CD14-positive monocyte (primary cell): ENCODE measurements around the gene SPRN. TPM values are rescaled to one million over a fixed set of nuclear protein-coding genes. Genes with fewer than 3 reads are reported as not detected.

Experiments
- DNase-seq, 3 donors: peaks; one replicate each; pipeline ENCODE4 v3.0.0-alpha.2; 2011 to 2022
- H2AFZ ChIP-seq: 2 replicates; pipeline ENCODE4 v1.6.0; 2012; ENCODE audit warnings: mild to moderate bottlenecking, low read depth, low read length, inconsistent platforms; ENCODE audit not compliant: insufficient read depth, poor library complexity, severe bottlenecking
- H3K27ac ChIP-seq, 2 donors: 1 replicate in 1 of 2; 2 replicates in 1 of 2; pipeline ENCODE4 v1.5.1; 2012 to 2013; ENCODE audit warnings: low read length in 2 of 2, control low read depth in 1 of 2, inconsistent platforms in 1 of 2, low read depth in 1 of 2, mild to moderate bottlenecking in 1 of 2
- H3K27me3 ChIP-seq, 2 donors: one replicate each; pipeline versions ENCODE4 v1.6.0 to v1.6.1; 2011 to 2013; ENCODE audit warnings: low read length in 2 of 2; ENCODE audit not compliant: control insufficient read depth in 2 of 2, insufficient read depth in 2 of 2
- H3K36me3 ChIP-seq, 2 donors: replicated peaks in 1 of 2; 1 replicate in 1 of 2; 2 replicates in 1 of 2; pipeline versions ENCODE4 v1.5.1 to v1.6.1; 2012 to 2013; ENCODE audit warnings: low read length in 2 of 2, control low read depth in 1 of 2, inconsistent platforms in 1 of 2, mild to moderate bottlenecking in 1 of 2; ENCODE audit not compliant: insufficient read depth in 2 of 2, control insufficient read depth in 1 of 2
- H3K4me1 ChIP-seq, 2 donors: 1 replicate in 1 of 2; 2 replicates in 1 of 2; pipeline versions ENCODE4 v1.5.1 to v1.6.1; 2012 to 2013; ENCODE audit warnings: low read length in 2 of 2, control low read depth in 1 of 2, inconsistent platforms in 1 of 2, mild to moderate bottlenecking in 1 of 2, moderate library complexity in 1 of 2; ENCODE audit not compliant: insufficient read depth in 2 of 2, control insufficient read depth in 1 of 2
- H3K4me2 ChIP-seq: replicated peaks from 2 replicates; pipeline ENCODE3; 2012; ENCODE audit warnings: low read length, moderate library complexity, mild to moderate bottlenecking; ENCODE audit not compliant: poor library complexity, severe bottlenecking; ENCODE audit errors: extremely low read depth
- H3K4me3 ChIP-seq, 3 experiments: fragments of 200-600 bp in 1 of 3; sonication (generic) in 1 of 3; replicated peaks in 1 of 3; 1 replicate in 2 of 3; 2 replicates in 1 of 3; pipeline ENCODE4 v1.5.1; 2011 to 2013; ENCODE audit warnings: low read length in 3 of 3, mild to moderate bottlenecking in 3 of 3, control low read depth in 2 of 3, low read depth in 2 of 3, inconsistent platforms in 1 of 3, moderate library complexity in 1 of 3
- H3K79me2 ChIP-seq: 2 replicates; pipeline ENCODE4 v1.6.0; 2012; ENCODE audit warnings: mild to moderate bottlenecking, control low read depth, inconsistent platforms, low read length, moderate library complexity; ENCODE audit not compliant: insufficient read depth
- H3K9ac ChIP-seq: 2 replicates; pipeline ENCODE4 v1.6.0; 2017; ENCODE audit warnings: low read length, mild to moderate bottlenecking; ENCODE audit not compliant: insufficient read depth, poor library complexity, severe bottlenecking
- H3K9me3 ChIP-seq, 2 donors: replicated peaks in 1 of 2; 1 replicate in 1 of 2; 2 replicates in 1 of 2; pipeline versions ENCODE4 v1.5.1 to v1.6.1; 2012 to 2013; ENCODE audit warnings: low read length in 2 of 2, control low read depth in 1 of 2; ENCODE audit not compliant: control insufficient read depth in 1 of 2, insufficient read depth in 1 of 2
- H4K20me1 ChIP-seq: 2 replicates; pipeline ENCODE4 v1.6.0; 2012; ENCODE audit warnings: mild to moderate bottlenecking, low read length, control low read depth, moderate library complexity; ENCODE audit not compliant: insufficient read depth
- H3K27ac Mint-ChIP-seq, 7 donors: one replicate each; pipeline ENCODE4 v1.8.0; 2020; ENCODE audit warnings: mild to moderate bottlenecking in 7 of 7, mixed read lengths in 7 of 7, moderate library complexity in 6 of 7, inconsistent platforms in 2 of 7
- H3K27me3 Mint-ChIP-seq, 3 donors: one replicate each; pipeline ENCODE4 v1.8.0; 2021 to 2022; ENCODE audit warnings: low read depth in 3 of 3, mild to moderate bottlenecking in 3 of 3, mixed read lengths in 3 of 3, moderate library complexity in 3 of 3, inconsistent platforms in 1 of 3
- H3K36me3 Mint-ChIP-seq, 2 donors: one replicate each; pipeline ENCODE4 v1.8.0; 2020; ENCODE audit warnings: mixed read lengths in 2 of 2, inconsistent platforms in 1 of 2, mild to moderate bottlenecking in 1 of 2
- H3K4me1 Mint-ChIP-seq: one replicate; pipeline ENCODE4 v1.8.0; 2020; ENCODE audit warnings: mild to moderate bottlenecking, mixed read lengths
- H3K4me3 Mint-ChIP-seq, 2 donors: one replicate each; pipeline ENCODE4 v1.8.0; 2020; ENCODE audit warnings: mild to moderate bottlenecking in 2 of 2, mixed read lengths in 2 of 2, moderate library complexity in 1 of 2
- H3K9me3 Mint-ChIP-seq, 7 donors: one replicate each; pipeline ENCODE4 v1.8.0; 2020 to 2022; ENCODE audit warnings: mixed read lengths in 7 of 7, mild to moderate bottlenecking in 6 of 7, moderate library complexity in 6 of 7, inconsistent platforms in 2 of 7
- WGBS: methylation state at CpG from one replicate; pipeline ENCODE4 v1.1.5; 2013; ENCODE audit warnings: missing lambda C conversion rate; ENCODE audit not compliant: insufficient coverage; 5-methylcytosine and 5-hydroxymethylcytosine counted together
- intact Hi-C, 2 donors: fragments of 100-400 bp; cut with micrococcal nuclease; formaldehyde crosslinking; loops; one replicate each; pipeline versions ENCODE4 v1.15.0 to v1.15.1; 2023
- polyA plus RNA-seq, 3 donors: library from polyadenylated mRNA; depleted of rRNA in 1 of 3; unstranded in 2 of 3; stranded (reverse) in 1 of 3; fragments of 300-500 nt in 2 of 3; fragments of >200 nt in 1 of 3; fragmentation: Illumina TruSeq in 2 of 3; gene quantifications; 1 replicate in 2 of 3; 2 replicates in 1 of 3; pipeline ENCODE4 v1.2.3, GENCODE V29; 2012 to 2021
- TF ChIP-seq, protein P1 (sequence below): fragments of 200-600 bp; IDR thresholded peaks from one replicate; pipeline ENCODE4 v1.8.0; 2022; ENCODE audit warnings: antibody characterized with exemption, mild to moderate bottlenecking

SPRN gene
- polyA plus RNA-seq, 3 donors, result not detected

DNA sequence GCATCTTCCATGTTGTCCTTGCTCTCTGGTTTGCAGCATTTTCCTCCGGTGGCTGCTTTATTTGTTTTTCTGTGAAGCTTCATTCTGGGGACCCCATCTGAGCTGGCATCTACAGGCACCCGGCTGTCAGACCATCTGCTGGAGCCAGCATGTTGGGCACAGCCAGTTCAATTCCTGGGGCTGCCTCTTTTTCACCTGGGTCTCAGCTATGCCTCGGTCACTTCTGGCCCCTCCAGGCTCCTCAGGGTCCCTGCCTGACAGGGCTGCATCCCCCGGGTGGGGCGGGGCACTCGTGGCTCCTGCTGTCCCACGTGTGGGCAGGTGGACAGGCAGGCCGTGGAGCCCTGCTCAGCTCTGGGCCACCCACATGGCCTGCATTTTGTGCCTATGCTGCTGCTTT lies 37.4 kb upstream of the SPRN start:
- Histone ChIP-seq H2AFZ (no peak overlapping the region), H3K79me2 (no peaks in the 10 kb centered on the region), H3K9ac (no peak overlapping the region), H3K4me2 (no peak overlapping the region), H3K36me3 (no peaks in the 10 kb centered on the region), H3K4me1 (no peaks in the 10 kb centered on the region), H4K20me1 (no peaks in the 10 kb centered on the region), H3K4me3 (no peak overlapping the region), H3K9me3 (peaks cover 0 to 3% of the 10 kb centered on the region in 2 donors), H3K27ac (no peak overlapping the region), H3K27me3 (peaks cover 0 to 2% of the 10 kb centered on the region in 2 donors)
- WGBS, result 79% methylated on average over 8 of the region's 8 CpGs
- intact Hi-C loops, result no loop called here
- H3K9me3 Mint-ChIP-seq, result peaks cover 2 to 12% (median 6%) of the 10 kb centered on the region in 7 donors
- no peaks in the 10 kb centered on the region for H3K4me1 Mint-ChIP-seq
- TF ChIP-seq, protein P1, sequence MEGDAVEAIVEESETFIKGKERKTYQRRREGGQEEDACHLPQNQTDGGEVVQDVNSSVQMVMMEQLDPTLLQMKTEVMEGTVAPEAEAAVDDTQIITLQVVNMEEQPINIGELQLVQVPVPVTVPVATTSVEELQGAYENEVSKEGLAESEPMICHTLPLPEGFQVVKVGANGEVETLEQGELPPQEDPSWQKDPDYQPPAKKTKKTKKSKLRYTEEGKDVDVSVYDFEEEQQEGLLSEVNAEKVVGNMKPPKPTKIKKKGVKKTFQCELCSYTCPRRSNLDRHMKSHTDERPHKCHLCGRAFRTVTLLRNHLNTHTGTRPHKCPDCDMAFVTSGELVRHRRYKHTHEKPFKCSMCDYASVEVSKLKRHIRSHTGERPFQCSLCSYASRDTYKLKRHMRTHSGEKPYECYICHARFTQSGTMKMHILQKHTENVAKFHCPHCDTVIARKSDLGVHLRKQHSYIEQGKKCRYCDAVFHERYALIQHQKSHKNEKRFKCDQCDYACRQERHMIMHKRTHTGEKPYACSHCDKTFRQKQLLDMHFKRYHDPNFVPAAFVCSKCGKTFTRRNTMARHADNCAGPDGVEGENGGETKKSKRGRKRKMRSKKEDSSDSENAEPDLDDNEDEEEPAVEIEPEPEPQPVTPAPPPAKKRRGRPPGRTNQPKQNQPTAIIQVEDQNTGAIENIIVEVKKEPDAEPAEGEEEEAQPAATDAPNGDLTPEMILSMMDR, result no peak
- H3K27ac Mint-ChIP-seq, result no peak overlapping the region
- no peaks in the 10 kb centered on the region for H3K36me3 Mint-ChIP-seq
- DNase-seq, result no peak
- no peak overlapping the region for H3K4me3 Mint-ChIP-seq
- peaks cover 4 to 12% (median 7%) of the 10 kb centered on the region in 3 donors for H3K27me3 Mint-ChIP-seq

DNA sequence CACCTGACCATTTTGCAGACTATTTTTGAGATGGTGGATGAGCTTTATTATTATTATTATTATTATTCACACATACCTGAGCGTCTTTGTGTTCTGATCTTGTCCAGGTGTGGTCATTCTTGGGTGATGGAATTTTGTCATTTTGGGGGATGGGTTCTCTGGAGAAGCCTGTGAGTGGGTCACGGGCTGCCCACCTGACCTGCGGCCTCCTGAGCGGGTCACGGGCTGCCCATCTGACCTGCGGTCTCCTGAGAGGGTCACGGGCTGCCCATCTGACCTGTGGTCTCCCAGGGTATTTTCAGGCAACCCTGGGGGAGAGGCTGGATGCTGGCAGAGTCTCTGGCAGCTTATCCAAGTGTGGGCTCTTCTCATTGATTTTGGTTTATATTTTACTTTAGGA lies 36.6 kb upstream of the SPRN start:
- intact Hi-C loops, result no loop called here
- H2AFZ ChIP-seq, result no peak overlapping the region

More for the DNA sequence above, 36.6 kb upstream of the SPRN start:
- no peak overlapping the region for H3K4me3 ChIP-seq
- no peaks in the 10 kb centered on the region for H4K20me1 ChIP-seq
- no peaks in the 10 kb centered on the region for H3K79me2 ChIP-seq
- H3K4me1 Mint-ChIP-seq, result no peaks in the 10 kb centered on the region
- peaks cover 0 to 2% of the 10 kb centered on the region in 2 donors for H3K27me3 ChIP-seq
- no peak overlapping the region for H3K9ac ChIP-seq
- H3K4me3 Mint-ChIP-seq, result no peak overlapping the region
- H3K9me3 ChIP-seq, result peaks cover 0 to 3% of the 10 kb centered on the region in 2 donors
- no peak overlapping the region for H3K27ac ChIP-seq
- 97% methylated on average over 5 of the region's 7 CpGs for WGBS
- H3K9me3 Mint-ChIP-seq, result peaks cover 2 to 10% (median 5%) of the 10 kb centered on the region in 7 donors
- H3K27me3 Mint-ChIP-seq, result peaks cover 1 to 11% (median 7%) of the 10 kb centered on the region in 3 donors
- TF ChIP-seq, protein P1, result no peak
- no peak overlapping the region for H3K27ac Mint-ChIP-seq
- H3K36me3 ChIP-seq, result no peaks in the 10 kb centered on the region
- DNase-seq, result no peak
- no peaks in the 10 kb centered on the region for H3K36me3 Mint-ChIP-seq
- no peaks in the 10 kb centered on the region for H3K4me1 ChIP-seq
- H3K4me2 ChIP-seq, result no peak overlapping the region
